HG02885 (cell line): Measurements from ENCODE around the gene AGAP3.

Source experiments
- ATAC-seq: cut with Tn5 transposase; IDR thresholded peaks from one replicate; pipeline ENCODE4 v1.9.1; 2021; ENCODE audit warnings: mild to moderate bottlenecking; ENCODE audit not compliant: unreplicated experiment, poor library complexity

The AGAP3 gene

DNA sequence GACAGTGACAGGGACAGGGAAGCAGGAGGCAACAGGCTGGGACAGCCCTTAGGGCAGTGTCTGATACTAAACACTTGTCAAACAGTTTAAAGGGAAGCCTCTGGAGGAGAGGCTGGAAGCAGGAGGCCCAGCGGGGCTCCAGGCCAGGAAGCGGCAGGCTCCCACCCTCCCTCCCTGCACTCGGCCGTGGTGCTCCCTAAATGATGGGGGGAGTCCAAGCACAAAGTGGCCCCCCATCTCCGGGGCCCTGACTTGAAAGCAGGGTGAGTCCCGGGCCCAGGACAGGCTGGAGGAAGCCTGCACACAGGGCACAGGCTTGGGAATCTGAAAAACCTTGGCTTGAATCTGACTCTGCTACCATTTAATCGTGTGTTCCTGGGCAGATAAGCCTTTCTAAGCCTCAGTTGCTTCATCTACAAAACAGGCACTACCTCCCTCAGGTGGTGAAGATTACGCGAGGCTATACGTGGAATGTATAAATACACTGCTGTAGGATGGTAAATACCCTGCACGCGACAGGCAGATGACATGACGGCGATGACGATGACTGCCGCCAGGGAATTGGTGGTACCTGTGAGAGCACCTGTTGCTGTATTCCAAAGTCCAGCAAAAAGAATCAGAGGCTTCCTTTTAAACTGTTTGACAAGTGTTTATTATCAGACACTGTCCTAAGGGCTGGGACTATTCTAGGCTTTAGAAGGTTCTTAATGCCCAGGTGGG, 47.2 kb downstream of the AGAP3 start:
- ATAC-seq = no peak

DNA sequence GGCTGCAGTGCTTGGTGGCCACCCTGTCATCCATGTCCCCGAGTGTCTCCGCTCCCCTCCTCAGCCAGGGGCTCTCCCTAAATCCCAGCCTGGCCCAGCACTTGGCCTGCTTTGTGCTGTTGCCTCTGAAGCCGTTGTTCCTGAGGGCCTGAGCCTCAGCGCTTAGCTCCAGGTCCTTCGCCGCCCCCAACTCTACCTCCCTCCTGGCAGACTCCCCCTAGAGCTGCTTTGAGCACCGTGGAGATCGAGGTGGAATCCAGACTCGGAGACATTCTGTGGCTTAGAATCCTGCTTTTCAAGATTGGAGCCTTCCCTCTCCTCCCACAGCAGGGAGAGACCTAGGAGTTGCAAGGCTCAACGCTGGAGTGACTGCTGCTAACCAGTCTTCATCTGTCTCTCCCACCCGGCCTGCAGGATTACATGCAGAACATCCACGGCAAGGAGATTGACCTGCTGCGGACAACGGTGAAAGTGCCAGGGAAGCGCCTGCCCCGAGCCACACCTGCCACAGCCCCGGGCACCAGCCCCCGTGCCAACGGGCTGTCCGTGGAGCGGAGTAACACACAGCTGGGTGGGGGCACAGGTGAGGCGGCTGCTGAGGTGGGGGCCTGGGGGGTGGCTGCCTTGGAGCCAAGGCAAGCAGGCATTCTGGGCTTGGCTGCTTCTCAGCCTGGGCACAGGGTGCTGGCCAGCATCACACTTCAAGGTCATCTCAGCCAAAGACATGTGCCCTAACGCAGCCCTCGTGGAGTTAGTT, 47.9 kb downstream of the AGAP3 start:
- no peak for ATAC-seq

DNA sequence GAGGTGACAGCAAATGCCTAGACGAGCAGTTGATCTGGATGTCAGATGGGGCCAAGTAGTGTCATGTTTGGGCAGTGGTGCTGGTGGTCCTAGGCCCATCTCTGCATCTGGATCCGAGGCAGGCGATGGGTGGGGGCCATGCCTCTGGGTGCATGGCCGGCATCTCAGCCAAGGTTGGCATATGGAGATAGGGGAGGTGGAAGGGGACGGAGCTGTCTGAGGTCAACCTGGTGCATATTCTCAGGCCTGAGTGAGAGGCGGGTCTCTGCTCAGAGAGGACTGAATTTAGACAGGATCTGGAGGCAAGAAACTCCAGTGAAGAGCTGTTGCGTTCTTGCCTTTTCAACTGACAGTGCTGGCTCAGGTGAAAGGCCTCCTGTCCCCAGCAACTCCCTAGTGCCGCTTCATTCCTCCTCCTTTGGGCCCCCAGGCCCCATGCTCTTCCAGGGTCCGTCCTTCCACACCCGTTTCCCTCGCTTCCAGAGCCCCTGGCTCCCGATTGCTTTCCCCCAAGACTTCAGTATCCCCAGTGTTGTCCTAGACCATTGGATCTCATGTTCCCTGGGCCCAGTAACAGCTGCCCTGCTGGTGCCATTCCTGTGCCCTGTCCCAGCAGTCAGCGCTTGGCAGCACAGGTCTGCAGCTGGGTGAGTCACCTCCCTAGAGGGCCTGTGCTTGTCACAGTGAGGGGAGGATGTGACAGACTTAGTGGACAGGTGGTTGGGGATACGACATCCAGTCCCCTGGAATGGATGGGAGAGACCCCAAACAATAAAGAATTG, 48.7 kb downstream of the AGAP3 start:
- no peak for ATAC-seq

DNA sequence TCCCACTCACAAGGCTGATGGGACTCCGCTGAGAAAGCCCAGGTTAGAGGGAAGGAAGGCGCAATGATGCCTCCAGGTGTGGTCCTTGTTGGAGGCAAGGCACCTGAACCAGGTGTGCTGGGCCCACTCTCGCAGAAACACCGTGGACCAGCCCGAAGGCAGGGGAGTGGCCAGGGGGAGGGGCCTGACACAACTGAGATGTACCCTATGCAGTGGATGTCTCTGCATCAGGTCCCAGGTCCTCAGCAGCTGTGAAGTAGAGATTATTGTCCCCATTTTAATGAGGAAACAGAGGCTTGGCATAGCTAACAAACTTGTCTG, 49.2 kb downstream of the AGAP3 start:
- ATAC-seq = no peak

DNA sequence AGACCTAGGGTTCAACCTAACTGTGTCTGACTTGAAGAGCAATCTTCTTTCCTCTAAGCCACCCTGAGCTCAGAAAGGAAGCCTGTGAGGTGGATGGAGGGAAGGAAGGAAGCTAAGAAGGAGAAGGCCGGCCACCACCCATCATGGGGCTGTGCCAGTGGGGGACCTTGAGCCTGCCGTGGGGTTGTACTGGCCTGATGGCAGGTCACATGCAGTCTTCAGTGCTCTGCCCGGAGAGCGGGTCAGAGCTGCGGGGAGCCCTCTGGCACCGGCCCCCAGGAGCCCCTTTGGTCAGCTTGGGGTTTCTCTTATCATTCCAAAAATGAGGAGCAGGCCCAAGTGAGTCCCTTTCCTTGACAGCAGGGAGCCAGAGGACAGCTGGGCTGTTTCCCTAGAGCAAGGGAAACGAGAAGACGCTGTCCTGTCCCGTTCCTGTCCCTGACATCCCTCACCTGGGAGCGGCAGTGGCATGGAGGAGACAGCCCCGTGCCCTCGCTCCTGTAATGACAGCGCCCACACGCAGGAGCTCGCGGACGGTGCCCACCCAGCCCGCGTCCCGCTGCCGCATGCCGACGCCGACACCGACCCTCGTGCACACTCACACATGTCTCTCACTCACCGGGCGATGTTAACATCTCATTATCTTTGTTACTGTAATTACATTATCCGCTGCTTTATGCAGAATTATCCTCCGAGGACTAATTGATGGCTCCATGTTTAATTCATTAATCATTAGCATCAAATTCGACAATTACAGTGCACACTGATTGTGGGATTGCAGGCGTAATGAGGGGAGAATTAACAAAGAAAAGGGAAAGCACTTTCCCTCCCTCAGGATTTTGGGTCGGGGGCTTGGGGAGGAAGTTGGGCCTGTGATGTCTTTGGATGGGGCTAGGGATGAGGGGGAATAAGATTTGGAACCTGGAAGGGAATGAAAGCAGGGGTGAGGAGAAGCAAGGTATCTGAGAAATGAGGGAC, 49.9 kb downstream of the AGAP3 start:
- ATAC-seq = no peak

DNA sequence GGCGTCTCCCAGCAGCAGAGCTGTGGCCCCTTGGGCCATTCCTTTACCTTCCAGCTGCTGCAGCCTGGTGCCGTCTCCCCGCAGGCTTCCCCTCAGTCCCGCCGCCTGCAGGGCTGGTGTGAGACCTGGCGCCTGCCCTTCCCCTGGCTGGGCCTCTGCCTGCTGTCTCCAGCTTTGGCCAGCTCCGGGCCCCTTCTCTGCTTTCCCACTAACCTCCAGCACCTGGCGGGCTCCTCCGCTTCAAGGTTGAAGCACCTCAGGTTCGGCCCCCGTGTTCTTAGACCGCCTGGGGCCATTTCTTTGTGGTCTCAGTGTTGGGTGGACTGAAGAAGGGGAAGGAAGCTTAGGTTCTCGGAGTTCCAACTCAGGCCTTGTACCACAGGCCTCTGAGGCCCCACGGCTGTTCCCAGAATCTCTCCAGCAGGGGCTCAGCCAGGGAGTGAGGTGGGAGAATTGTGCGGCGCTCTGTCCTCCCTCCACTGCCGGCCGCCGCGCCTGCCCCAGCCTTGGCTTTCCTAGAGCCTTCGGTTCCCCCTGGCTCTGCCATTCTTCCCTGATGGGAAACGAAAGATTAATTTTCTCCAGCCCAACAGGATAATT, 50.9 kb downstream of the AGAP3 start:
- ATAC-seq = no peak

DNA sequence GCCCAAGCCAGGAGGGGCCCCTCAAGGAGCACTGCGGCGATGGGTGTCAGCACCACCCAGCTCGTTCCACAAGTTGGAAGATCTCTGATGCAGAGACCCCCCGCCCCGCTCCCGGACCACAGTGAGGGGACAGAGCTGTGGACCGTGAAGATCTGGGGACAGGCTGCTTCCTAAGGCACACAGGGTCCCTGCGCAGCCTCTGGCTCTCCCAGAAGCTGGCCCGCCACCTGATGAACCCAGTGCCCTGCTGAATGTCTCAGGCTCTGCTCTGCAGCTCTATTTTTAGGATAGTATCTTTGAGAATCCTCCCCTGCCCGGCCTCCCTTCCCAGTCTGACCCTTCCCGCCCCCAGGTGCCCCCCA, 51.5 kb downstream of the AGAP3 start:
- no peak for ATAC-seq

DNA sequence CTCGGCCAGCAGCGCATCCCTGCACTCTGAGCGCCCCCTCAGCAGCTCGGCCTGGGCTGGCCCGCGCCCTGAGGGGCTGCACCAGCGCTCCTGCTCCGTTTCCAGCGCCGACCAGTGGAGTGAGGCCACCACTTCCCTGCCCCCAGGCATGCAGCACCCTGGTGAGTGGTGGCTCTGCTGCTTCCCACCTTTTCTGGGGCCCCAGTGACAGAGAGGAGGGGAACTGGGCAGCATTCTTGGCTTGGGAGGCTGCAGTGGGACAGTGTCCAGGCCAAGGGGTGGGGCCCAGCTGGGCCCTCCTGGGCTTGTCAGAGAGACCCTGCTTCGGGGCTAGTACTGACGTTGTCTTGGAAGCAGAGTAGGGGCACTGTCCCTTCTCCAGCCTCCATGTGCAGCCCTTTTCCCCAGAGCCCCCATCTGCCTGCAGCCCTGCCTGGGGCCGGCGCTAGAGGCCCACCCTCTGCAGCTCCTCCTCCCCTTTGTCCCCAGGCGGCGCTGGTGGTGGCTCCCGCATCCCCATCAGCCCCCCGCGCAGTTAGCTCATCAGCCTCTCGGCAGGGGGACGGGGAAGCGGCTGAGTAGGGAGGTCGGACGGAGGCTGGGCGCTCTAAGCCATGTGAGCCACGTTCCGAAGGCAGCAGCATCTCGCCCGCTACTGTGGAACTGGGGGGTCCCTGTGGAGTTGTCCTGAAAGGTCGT, 52.0 kb downstream of the AGAP3 start:
- ATAC-seq = no peak

DNA sequence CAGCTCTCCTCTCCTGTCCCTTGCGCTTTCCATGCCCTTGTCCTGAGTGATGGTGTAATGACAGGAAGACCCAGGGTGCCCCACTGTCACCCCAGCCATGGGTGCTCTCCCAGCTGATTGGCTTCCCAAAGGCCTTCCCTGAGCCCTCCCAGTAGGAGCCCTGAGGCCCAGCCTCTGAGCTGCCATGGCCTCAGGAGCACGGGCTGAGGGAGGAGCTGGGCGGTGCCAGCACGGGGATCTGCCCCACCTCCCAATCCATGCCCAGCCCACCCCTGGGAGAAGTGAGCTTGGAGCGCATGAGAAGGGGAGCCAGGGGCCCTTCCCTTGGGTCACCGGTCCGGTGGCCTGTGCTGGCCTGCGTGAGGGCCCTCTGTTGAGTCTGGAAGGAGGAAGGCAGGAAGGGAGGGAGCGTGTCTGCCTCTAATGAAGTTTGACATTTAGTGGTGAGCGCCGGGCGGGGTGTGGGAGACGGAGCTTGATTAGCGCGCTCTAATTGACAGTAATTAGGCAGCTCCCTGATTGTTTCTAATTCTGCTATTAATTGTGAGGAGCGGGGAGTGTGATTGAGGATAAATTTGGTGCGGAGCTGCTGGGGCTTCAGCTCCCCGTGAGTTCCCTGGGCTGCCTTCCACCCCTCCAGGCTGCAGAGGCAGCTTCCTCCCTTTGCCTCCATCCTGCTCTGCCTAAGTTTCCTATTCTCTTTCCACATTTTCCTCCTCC, 53.0 kb downstream of the AGAP3 start:
- no peak for ATAC-seq

DNA sequence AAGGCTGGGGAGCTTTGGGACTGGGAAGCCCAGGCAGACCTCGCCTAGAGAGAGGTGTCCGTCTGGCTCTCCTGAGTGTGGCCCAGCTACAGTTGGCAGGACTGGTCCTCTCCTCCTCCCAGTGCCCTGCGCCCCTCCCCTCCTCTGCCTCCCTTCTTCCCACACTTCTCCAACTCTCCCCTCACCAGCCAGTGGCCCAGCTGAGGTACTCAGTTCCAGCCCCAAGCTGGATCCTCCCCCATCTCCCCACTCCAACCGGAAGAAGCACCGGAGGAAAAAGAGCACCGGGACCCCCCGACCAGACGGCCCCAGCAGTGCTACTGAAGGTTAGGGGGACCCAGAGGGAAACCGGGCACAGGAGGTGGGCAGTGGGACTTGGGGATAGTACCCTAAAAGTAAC, 53.5 kb downstream of the AGAP3 start:
- ATAC-seq = no peak

DNA sequence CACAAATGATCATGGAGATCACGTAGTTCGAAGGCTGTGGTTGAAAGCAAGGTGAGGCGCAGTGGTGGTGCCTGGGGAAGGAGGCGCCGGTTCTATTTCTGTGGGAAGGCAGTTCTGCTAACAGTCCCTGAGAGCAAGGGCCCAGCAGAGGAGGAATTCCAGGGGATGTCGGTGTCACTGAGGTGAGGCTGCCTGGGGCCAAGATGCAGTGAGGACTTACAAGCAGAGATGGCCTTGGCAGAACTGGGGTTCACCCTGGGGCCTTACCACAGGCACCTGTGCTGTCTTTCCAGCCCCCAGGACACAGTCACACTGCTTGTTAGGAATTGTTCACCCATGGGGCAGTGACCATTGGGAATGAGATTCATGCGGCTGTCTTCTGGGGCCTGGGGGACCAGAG, 54.6 kb downstream of the AGAP3 start:
- ATAC-seq = no peak

DNA sequence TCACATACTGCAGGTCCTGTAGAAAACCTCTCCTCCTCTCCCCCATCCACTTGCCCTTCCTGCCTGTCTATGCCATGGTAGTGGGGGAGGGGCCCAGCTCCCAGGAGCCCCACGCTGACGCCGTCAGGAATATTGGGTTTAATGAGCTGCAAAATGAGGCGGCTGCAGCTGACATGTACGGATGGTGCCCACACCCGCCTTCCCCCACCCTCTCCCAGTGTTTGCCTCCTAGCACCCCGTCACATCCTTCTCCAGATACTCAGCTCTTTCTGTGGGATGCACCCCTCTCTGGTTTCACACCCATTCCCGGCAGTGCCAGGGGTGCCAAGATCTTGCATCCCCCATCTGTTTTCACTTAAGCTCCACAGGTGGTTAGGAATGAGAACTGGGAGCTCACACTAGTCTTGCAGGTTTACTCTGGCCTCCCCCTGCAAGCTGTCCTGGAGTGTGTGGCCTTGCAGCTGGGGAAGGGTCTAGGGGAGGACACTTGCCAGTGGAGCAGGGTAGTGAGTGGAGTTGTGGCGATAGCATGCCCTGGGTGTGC, 55.1 kb downstream of the AGAP3 start:
- ATAC-seq = no peak

DNA sequence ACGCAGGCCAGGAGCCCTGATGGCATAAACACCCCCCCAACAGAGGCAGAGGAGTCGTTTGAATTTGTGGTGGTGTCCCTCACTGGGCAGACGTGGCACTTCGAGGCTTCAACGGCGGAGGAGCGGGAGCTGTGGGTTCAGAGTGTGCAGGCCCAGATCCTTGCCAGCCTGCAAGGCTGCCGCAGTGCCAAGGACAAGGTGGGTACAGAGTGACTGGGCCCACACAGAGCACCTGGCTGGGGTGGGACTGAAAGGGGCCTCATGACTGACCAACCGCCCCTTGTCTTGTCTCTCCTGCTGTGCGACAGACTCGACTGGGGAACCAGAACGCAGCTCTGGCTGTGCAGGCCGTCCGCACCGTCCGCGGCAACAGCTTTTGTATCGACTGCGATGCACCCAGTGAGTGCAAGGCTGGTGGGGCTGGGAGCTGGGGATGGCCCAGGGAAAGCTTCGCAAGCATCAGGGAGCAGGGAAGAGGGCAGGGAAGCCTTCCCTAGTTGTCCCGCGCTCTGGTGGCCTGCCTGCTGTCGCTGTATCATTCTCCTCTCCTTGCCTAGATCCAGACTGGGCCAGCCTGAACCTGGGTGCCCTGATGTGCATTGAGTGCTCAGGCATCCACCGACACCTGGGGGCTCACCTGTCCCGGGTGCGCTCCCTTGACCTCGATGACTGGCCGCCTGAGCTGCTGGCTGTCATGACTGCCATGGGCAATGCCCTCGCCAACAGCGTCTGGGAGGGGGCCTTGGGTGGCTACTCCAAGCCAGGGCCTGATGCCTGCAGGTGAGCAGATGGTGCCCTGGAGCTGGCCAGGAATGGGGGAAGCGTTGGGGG, 55.8 kb downstream of the AGAP3 start:
- no peak for ATAC-seq

DNA sequence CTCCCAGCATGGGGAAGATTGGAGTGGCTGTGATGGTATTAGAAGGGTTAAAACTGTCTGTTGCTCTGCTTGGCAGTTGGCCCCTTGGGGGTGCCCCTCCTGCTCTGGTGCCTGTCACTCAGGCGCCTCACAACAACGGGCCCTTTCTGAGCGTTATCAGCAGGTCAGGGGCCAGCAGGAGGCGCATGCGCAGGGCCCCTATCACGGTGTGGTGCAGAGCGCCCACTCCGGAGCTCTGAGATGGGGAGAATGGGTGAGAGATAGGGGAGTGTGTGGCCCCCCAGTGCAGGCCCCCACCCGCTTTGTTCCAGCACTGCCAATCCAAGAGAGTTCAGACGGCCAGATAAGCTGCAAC, 56.4 kb downstream of the AGAP3 start:
- no peak for ATAC-seq

DNA sequence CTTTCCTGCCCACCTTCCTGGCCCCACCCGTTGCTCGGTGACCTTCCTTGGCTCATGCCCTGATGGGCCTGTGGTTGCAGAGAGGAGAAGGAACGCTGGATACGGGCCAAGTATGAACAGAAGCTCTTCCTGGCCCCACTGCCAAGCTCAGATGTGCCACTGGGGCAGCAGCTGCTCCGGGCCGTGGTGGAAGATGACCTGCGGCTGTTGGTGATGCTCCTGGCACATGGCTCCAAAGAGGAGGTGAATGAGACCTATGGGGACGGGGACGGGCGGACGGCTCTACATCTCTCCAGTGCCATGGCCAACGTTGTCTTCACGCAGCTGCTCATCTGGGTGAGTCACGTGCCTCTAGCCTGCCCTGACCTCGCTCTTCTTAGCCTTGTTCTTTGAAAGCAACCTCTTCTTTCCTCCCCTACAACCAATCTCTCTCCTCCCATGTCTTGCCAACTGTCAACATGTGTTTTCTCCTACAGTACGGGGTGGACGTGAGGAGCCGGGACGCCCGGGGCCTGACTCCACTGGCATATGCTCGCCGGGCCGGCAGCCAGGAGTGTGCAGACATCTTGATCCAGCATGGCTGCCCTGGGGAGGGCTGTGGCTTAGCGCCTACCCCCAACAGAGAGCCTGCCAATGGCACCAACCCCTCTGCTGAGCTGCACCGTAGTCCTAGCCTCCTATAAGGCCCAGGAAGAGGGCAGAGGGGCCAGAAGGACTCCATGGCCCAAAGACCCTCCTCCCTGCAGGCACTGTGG, 57.2 kb downstream of the AGAP3 start:
- ATAC-seq = no peak

DNA sequence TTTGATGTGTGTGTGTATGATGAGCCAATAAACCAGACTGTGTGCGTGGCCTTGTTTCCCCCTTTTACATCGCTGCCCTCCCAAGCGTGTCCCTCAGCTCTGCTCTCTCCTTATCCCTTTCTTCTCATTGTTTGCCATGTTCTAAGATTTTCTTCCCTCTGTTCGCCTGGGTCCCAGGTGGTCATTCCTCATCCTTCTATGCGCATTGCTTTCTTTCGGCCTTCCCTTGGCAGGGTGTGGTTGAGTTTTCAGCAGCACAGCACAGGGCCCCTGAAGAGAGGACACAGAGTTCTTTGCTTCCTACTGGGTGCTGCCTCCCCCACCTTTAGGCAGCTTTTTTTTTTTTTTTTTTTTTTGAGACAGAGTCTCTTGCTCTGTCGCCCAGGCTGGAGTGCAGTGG, 58.1 kb downstream of the AGAP3 start:
- no peak for ATAC-seq

DNA sequence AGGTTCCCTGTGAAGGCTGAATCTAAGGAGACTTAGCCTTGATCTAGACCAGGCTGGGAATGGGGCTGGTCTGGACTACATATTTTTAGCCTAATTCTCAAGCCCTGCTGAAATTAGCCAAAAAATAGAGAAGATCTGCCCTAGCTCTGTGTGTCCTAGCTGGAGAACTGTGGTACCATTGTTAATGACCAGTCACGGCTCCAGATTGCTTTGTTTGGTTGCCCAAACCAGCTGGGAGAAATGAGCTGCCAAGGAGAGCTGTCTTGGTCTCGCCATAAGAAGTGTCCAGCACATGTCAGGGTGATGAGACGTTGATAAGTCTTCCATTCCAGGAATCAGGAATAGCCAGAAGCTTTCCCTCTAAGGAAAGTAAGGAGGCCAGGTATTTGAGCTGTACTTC, 60.5 kb downstream of the AGAP3 start:
- no peak for ATAC-seq
